Heart left ventricle (tissue), 16 donors: ENCODE data around the gene RSPH1. TPM values are rescaled to one million over a fixed set of nuclear protein-coding genes. Genes with fewer than 3 reads are reported as not detected.
A peak's percentile ranks its signal among the peaks of the same experiment; 100 is the strongest.

ENCODE experiments used
- ATAC-seq, 4 donors: fragments of 200-7000 bp; cut with Tn5 transposase; one replicate each; pipeline ENCODE4 v1.9.1; 2020 to 2022; ENCODE audit warnings: moderate library complexity in 4 of 4, mild to moderate bottlenecking in 3 of 4, moderate number of reproducible peaks in 1 of 4
- DNase-seq, 5 donors: peaks; one replicate each; pipeline ENCODE4 v3.0.0-alpha.2; 2020
- H3K27ac ChIP-seq, 12 donors: fragments of 200-600 bp; sonication (generic) in 4 of 12; one replicate each; pipeline versions ENCODE4 v1.5.0 to v1.8.0; 2016 to 2022; ENCODE audit warnings: mild to moderate bottlenecking in 2 of 12
- H3K27me3 ChIP-seq, 9 donors: fragments of 200-600 bp; sonication (generic) in 2 of 9; one replicate each; pipeline versions ENCODE4 v1.5.1 to v1.8.0; 2016 to 2022; ENCODE audit warnings: mild to moderate bottlenecking in 3 of 9
- H3K36me3 ChIP-seq, 9 donors: fragments of 200-600 bp; sonication (generic) in 2 of 9; one replicate each; pipeline versions ENCODE4 v1.5.0 to v1.8.0; 2018 to 2022; ENCODE audit warnings: mild to moderate bottlenecking in 2 of 9
- H3K4me1 ChIP-seq, 12 donors: fragments of 200-600 bp; sonication (generic) in 4 of 12; one replicate each; pipeline versions ENCODE4 v1.5.0 to v1.8.0; 2016 to 2022; ENCODE audit warnings: mild to moderate bottlenecking in 3 of 12
- H3K4me3 ChIP-seq, 12 donors: fragments of 200-600 bp; sonication (generic) in 4 of 12; one replicate each; pipeline versions ENCODE4 v1.5.0 to v1.8.0; 2017 to 2022; ENCODE audit warnings: mild to moderate bottlenecking in 9 of 12, moderate library complexity in 4 of 12
- H3K9me3 ChIP-seq, 12 donors: fragments of 200-600 bp; sonication (generic) in 4 of 12; one replicate each; pipeline versions ENCODE4 v1.5.0 to v1.8.0; 2016 to 2022; ENCODE audit warnings: mild to moderate bottlenecking in 1 of 12
- CTCF ChIP-seq, 12 donors: fragments of 200-600 bp; sonication (generic) in 4 of 12; IDR thresholded peaks; one replicate each; pipeline versions ENCODE4 v1.5.0 to v1.8.0; 2018 to 2022; ENCODE audit warnings: antibody characterized with exemption in 12 of 12, mild to moderate bottlenecking in 5 of 12
- POLR2A ChIP-seq, 2 donors: fragments of 450-650 bp; IDR thresholded peaks; one replicate each; pipeline ENCODE4 v1.6.1; 2017; ENCODE audit warnings: antibody characterized with exemption in 2 of 2, mild to moderate bottlenecking in 2 of 2, moderate library complexity in 2 of 2
- WGBS, 4 donors: extraction: QIAGEN DNeasy Blood & Tissue Kit in 2 of 4; methylation state at CpG; one replicate each; pipeline versions ENCODE4 v1.1.5 to v1.1.7; 2013 to 2018; 5-methylcytosine and 5-hydroxymethylcytosine counted together
- intact Hi-C, 10 donors: fragments of 100-400 bp; cut with DNase I; formaldehyde crosslinking; loops; one replicate each; pipeline versions ENCODE4 v1.11.1 to v1.14.2; 2022
- polyA plus RNA-seq, 2 donors: library from polyadenylated mRNA; stranded (reverse); fragments of 200-250 nt; gene quantifications; one replicate each; pipeline ENCODE4 v1.2.3, GENCODE V29; 2013
- total RNA-seq, 9 donors: library from RNA; depleted of rRNA in 2 of 9; stranded (reverse); fragments of >200 nt in 2 of 9; fragmentation: NEBNext Ultra II Directional in 3 of 9; extraction: Animal tissue kit (Norgen Biotek cat#: 25700) in 3 of 9; gene quantifications; one replicate each; pipeline versions ENCODE4 v1.1.0 to v1.2.4, GENCODE V29; 2016 to 2023
- donor health status: ischemic (EF 13 %, LVEDD 7.1; RV severe dilation, severe dysfunction).
- donor health status: healthy with polysubstance abuse.
- donor health status: DM: no; HTN: yes; CAD: no.
- donor health status: DM: no; HTN: no; CAD: no.
- donor health status: ischemic (EF 25% LVEDD 6.9; RV normal size, moderate dysfunction).
- donor health status: ischemic (EF 25% LVEDD 5.7; RV mildly dilated, moderate dysfunction).
- donor health status: healthy.
- donor health status: DM: yes; HTN: yes; CAD: no.
- donor health status: ischemic (EF 35%, LVEDD 5.7; RV mildly dilated, moderate dysfunction).
- donor health status: nonischemic (EF 11% LVEDD 7.7; RV severe dilation, severe dysfunction).
- donor health status: DM: yes; HTN: yes; CAD: no.
- donor health status: PGD.
- donor health status: ischemic (EF 29% LVEDD 5.4; RV normal size, mild dysfunction).
- donor health status: nonischemic (EF 23%, LVEDD 6.1; RV moderate dilation, normal function).

RSPH1 gene
- total and polyA plus RNA-seq, 11 donors = 0.11 to 0.18 TPM; not detected in 9

GRCh38 chr21:42438316-42439205 is 57.5 kb downstream of the RSPH1 start:
- no peak overlapping the region for H3K4me3 ChIP-seq
- H3K4me1 ChIP-seq = no peaks in the 10 kb centered on the region
- H3K27ac ChIP-seq = no peak overlapping the region
- DNase-seq = no peak
- H3K9me3 ChIP-seq = peaks cover 0 to 4% (median 0%) of the 10 kb centered on the region in 12 donors
- ATAC-seq = no peak
- 81 to 88% (median 85%) methylated on average over 23 to 25 of the region's 25 CpGs for WGBS, 4 donors
- peaks cover 0 to 7% (median 0%) of the 10 kb centered on the region in 9 donors for H3K27me3 ChIP-seq
- no peak for TF ChIP-seq CTCF (IDR thresholded peaks at IDR 0.05)
- no peak for TF ChIP-seq POLR2A (IDR thresholded peaks at IDR 0.05)
- intact Hi-C loops = no loop called here
- no peaks in the 10 kb centered on the region for H3K36me3 ChIP-seq

GRCh38 chr21:42437786-42438185 is 58.2 kb downstream of the RSPH1 start:
- Histone ChIP-seq H3K27ac (no peak overlapping the region), H3K27me3 (peaks cover 0 to 7% (median 0%) of the 10 kb centered on the region in 9 donors), H3K36me3 (no peaks in the 10 kb centered on the region), H3K4me1 (no peaks in the 10 kb centered on the region), H3K9me3 (peaks cover 0 to 11% (median 2%) of the 10 kb centered on the region in 12 donors), H3K4me3 (no peak overlapping the region)
- DNase-seq (no peak), ATAC-seq (peak in 1 of 4 donors; percentile 27)
- WGBS, 4 donors = 45 to 75% (median 46%) methylated on average over 1 to 8 of the region's 8 CpGs
- TF ChIP-seq POLR2A (IDR thresholded peaks at IDR 0.05) (no peak), CTCF (IDR thresholded peaks at IDR 0.05) (no peak)
- intact Hi-C loops = no loop called here

- TF ChIP-seq CTCF (IDR thresholded peaks at IDR 0.05) = no peak
- no peak for TF ChIP-seq POLR2A (IDR thresholded peaks at IDR 0.05)
- peaks cover 0 to 19% (median 10%) of the 10 kb centered on the region in 12 donors for H3K9me3 ChIP-seq
- H3K27ac ChIP-seq = no peak overlapping the region
- H3K36me3 ChIP-seq = no peaks in the 10 kb centered on the region
- H3K4me1 ChIP-seq = no peaks in the 10 kb centered on the region
- peaks cover 0 to 7% (median 0%) of the 10 kb centered on the region in 9 donors for H3K27me3 ChIP-seq
- DNase-seq (no peak), ATAC-seq (no peak)
- intact Hi-C loops = no loop called here
- H3K4me3 ChIP-seq = no peak overlapping the region
These were observed 59.1 kb downstream of the RSPH1 start for GRCh38 chr21:42436914-42437313.

- no peak for ATAC-seq
- H3K4me1 ChIP-seq = no peaks in the 10 kb centered on the region
- peaks cover 0 to 7% (median 0%) of the 10 kb centered on the region in 9 donors for H3K27me3 ChIP-seq
- TF ChIP-seq CTCF (IDR thresholded peaks at IDR 0.05) (no peak), POLR2A (IDR thresholded peaks at IDR 0.05) (no peak)
- H3K9me3 ChIP-seq = peaks cover 0 to 20% (median 10%) of the 10 kb centered on the region in 12 donors
- H3K36me3 ChIP-seq = no peaks in the 10 kb centered on the region
- intact Hi-C loops = no loop called here
- no peak for DNase-seq
- H3K27ac ChIP-seq = no peak overlapping the region
- no peak overlapping the region for H3K4me3 ChIP-seq
These were observed 60.2 kb downstream of the RSPH1 start for GRCh38 chr21:42435833-42436232.
